Renal pelvis (tissue), 4 donors: Measurements from ENCODE around the gene GPAM. TPM values are rescaled to one million over a fixed set of nuclear protein-coding genes. Genes with fewer than 3 reads are reported as not detected.
"Not testable (repeated sequence)": the region's sequence is repeated elsewhere in the genome, so short reads cannot be mapped to it uniquely, and the experiment has no call there.

Source experiments
- DNase-seq: peaks from one replicate; pipeline ENCODE4 v3.0.0-alpha.2; 2013
- polyA plus RNA-seq, 3 donors: library from polyadenylated mRNA; unstranded; fragments of 120-200 nt; gene quantifications; one replicate each; pipeline ENCODE4 v1.2.1, GENCODE V29; 2013; ENCODE audit not compliant: insufficient read length in 3 of 3

Gene GPAM
- polyA plus RNA-seq, 3 donors, result 15.9 to 16.5 (median 16.5) TPM

GRCh38 chr10:112217386-112218035, 33.9 kb upstream of the GPAM start:
- DNase-seq, result no peak

GRCh38 chr10:112216966-112217365, 33.4 kb upstream of the GPAM start:
- no peak for DNase-seq

- no peak for DNase-seq
Measured at GRCh38 chr10:112216151-112216550, 32.6 kb upstream of the GPAM start.

- no peak for DNase-seq
Measured at GRCh38 chr10:112215342-112215774, 31.8 kb upstream of the GPAM start.

GRCh38 chr10:112214298-112214926, 30.8 kb upstream of the GPAM start:
- DNase-seq, result no peak

GRCh38 chr10:112213836-112214235, 30.3 kb upstream of the GPAM start:
- DNase-seq, result no peak

DNA sequence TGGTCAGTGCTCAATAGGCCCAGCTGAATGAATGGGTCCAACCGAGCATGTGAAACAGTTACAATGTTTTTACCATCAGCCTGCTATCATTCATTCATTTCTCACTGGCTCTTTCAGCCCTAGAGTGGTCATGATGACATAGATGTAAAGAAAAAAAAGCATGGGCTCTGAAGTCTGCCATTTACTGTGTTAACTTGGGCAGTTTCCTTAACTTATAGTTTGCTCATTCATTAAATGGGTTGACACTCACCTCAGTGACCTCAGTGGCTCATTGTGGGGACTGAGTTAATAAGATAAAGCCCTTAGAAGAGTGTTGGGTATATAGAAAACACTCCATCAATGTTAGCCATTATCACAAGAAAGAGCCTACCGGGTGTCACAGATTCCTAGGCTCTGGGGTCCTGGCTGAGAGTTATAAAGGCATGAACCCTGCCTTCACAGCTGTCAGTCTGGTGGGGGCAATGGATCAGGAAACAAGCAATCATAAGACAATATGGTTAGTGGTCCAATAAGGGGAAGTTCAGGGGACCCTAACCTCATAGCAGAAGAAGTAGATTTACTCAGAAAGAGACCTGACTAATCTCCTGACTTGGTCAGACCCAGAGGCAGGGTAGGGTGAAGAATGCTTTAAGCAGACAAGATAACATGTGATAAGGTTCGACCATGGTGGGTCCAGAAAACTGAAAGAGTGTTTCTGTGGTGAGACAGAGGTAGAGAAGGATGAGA, 29.7 kb upstream of the GPAM start:
- DNase-seq, result no peak

DNA sequence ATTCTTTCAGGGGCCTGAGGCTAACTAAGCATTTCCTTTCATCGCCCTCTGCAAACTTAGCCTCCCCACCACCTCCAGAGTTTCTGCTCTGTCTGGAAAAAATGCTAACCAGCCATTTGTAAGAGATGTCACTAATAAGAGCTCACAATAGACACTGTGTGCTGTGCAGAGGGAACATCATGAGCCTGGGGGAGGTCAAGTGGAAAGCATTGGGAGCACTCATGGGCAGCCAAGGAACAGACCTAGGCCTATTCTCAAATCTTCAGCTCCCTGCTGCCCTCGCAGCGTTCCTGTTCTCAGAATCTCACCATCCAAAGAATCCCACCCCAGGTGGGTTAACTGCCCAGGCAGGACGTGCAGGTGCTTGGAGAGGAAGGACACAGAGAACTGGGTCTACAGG, 27.1 kb upstream of the GPAM start:
- no peak for DNase-seq

GRCh38 chr10:112209684-112210131, 26.1 kb upstream of the GPAM start:
- DNase-seq, result peak; percentile 14

GRCh38 chr10:112208997-112209396, 25.4 kb upstream of the GPAM start:
- DNase-seq, result no peak

- DNase-seq, result no peak
Measured at GRCh38 chr10:112208292-112208691, 24.7 kb upstream of the GPAM start.

GRCh38 chr10:112203328-112204076, 19.9 kb upstream of the GPAM start:
- no peak for DNase-seq

GRCh38 chr10:112202561-112203241, 19.1 kb upstream of the GPAM start:
- DNase-seq, result no peak

DNA sequence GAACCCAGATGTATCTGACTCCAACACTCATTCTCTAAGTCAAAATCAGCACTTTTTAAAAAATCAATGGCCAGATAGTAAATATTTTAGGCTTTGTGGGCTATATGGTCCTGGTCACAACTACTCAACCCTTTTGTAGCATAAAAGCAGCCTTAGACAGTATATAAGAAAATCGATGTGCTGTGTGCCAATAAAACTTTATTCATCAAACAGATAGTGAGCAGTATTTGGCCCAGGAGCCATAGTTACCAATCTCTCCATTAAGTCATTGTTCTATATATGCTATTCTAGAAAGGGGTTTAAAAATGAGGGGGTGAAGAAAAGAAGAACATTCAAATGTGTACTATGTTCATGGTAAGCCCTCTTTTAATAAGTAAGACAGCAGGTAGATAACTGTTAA, 18.5 kb upstream of the GPAM start:
- no peak for DNase-seq

DNA sequence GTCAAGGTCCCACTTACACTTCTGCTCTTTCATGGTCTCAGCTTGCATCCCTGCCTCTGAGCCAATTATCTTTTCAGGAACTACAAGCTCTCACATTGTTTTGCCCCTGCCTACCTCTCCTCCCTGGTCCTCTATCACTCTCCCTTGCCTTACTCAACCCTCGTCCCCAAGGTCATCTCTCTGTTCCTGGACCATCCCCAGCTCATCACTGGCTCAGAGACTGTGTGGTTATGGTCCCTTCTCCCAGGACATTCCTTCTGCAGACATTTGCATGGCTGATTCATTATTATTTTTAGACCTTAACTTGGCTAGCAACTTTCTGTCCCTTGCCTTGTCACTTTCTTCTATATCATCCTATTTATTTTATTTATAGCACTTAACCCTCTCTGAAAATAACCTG, 17.8 kb upstream of the GPAM start:
- no peak for DNase-seq

- not testable (repeated sequence) for DNase-seq
Measured at GRCh38 chr10:112200259-112200658, 16.7 kb upstream of the GPAM start.

DNA sequence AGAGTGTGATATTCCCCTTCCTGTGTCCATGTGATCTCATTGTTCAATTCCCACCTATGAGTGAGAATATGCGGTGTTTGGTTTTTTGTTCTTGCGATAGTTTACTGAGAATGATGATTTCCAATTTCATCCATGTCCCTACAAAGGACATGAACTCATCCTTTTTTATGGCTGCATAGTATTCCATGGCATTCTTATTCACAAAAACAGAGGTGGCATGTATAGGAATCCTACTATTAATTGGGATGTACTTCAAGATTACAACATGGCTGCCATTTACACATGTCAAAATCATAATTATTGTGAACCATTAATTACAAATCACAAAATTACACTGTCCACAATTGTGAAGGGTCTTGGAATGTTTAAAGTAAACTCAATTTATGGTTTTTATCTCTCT, 14.1 kb upstream of the GPAM start:
- not testable (repeated sequence) for DNase-seq

GRCh38 chr10:112195224-112195623, 11.7 kb upstream of the GPAM start:
- DNase-seq, result no peak

DNA sequence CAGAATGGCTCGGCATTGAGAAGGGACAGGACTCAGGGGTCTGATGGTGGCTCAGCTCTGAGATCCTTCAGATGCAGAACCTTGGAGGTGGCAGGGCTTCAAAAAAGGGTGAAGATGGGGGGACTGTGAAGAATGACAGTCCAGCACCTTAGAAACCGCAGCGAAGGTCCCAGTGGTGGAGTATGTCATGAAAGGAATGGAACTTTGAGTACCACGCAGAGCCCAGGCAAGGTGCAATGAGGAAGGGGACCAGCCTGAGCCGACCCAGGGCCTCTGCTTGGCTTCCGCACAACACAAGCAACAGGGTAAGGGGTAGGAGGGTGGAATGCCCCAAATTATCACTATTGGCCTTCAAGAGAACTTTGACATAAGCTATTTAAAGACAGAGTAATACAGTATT, 8.2 kb upstream of the GPAM start:
- DNase-seq, result no peak

DNA sequence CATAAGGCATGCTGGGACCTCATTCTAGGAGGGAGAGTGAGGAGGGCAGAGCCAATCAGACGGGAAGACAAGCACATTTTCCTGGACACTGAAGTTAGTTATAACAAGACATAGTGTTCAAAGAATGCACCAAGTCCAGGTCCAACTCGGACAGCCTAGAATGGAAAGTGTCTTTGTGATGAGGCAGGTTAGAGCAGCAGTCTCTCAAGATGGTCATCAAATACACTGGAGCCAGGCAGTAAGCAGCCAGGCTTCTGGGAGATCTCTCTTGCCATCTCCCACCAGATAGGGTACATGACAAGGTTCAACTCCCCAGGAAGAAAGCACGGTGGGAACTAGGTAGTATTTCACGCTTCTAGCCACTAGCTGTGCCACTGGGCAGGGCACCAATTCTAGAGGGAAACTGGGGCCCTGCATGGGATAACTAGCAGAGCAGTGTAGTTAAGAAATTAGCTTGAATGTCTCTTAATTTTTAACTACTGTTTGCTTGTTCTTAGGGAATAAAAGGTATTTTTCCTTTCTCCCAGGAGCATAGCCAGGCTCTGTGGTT, 7.6 kb upstream of the GPAM start:
- DNase-seq, result no peak

DNA sequence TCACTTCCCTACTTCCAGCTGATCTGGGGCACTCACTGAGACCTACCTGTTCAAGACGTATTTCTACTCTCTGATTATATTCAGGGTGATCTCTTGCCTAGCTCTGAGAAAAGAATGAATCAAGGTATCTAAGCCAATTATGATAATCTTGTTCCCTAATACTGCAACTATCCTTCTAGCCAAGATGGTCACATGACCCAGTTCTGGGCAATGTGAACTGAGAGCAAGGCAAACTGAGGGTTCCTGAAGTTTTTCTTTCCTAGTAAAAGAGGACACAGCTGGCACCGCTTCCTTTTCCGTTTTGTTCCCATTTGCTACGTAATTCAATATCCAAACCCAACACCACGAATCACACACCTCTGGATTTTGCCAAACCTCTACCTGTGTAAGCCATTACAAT, 5.9 kb upstream of the GPAM start:
- no peak for DNase-seq

GRCh38 chr10:112187527-112187926, 4.0 kb upstream of the GPAM start:
- no peak for DNase-seq
